Measurements from ENCODE around the gene DEPDC7.
"Not testable (repeated sequence)": the region's sequence is repeated elsewhere in the genome, so short reads cannot be mapped to it uniquely, and the experiment has no call there.

DEPDC7 gene

DNA sequence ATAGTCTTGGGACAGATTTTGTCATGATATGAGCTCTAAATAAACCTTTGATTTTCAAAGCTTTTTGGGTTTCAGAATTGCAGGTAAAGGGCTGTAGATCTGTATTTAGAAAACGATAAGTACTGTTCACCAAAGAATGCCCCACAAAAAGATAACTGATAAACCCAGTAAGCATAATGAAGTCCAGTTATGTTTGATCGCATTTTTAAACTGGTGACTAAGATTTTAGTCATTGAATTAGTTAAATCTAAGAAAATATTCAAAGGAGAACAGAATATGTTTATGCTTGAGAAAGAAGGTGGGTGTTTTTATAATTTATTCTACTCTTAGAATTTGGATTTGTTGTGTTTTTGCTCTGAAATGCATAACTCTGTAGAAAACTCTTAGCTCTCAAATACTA, 11.6 kb downstream of the DEPDC7 start:
- DNase-seq, result no peak

DNA sequence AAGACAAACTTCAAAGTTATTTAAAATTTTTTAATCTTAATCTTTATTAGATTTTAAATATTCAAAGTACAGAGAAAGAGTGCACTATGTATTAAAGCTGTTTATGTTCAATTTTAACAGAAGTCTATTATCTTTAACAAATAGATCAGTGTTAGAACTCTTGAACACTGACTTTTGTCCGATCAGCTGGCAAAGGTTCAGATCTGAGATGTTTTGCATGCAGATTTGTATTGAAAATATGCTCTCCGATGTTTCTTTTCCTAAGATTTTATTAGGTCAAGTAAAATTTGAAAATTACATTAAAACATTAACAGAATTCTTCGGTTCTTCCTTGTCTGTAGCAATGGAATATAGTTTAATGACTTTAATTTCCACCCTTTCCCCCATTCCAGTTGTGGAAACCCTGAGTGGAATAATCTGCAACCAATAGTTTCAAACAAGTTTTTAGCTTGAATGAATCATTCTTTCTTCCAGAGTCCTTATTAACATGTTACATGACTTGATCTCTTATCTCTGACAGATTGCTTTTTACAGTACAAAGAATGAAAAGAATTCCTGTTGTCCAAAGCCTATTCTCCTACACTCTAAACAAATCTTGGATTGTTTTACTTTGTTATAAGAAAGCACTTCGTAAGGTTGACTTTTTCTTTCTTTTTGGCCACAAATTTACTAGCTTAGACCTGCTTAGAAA, 12.3 kb downstream of the DEPDC7 start:
- peak; percentile 23 for DNase-seq

DNA sequence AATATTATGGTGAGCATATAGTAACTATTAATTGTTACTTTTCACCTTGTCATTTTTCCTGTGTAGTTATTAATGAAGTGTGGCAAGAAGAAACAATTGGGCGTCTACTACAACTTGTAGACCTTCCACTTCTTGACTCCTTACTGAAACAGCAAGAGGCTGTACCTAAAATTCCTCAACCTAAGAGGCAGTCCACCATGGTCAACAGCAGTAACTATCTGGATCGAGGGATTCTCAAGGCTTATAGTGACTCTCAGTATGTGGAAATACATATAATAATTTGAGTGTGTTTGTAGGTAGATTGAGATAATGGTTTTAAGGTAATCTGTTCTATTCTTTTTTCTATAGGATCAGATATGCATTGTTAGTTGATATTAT, 12.8 kb downstream of the DEPDC7 start:
- DNase-seq, result no peak

GRCh38 chr11:33029218-33029617, 13.5 kb downstream of the DEPDC7 start:
- not testable (repeated sequence) for DNase-seq

DNA sequence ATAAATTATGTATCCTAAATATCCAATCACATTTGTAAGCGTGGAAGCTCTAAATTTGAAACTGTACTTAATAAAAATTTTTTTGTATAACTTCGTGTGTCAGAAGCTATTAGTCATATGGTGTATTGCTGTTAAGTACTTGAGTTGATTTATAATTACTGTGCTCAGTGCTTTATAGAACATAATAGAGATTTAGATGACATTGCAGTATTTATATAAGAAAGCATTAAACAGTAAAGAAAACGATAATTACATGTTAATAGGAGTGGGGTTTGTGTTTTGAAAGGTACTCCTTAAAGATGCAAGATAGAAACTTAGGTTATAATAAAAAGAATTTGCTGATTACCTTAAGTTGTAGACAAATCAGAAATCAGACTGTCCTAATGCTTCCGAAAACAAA, 17.8 kb downstream of the DEPDC7 start:
- no peak for DNase-seq

DNA sequence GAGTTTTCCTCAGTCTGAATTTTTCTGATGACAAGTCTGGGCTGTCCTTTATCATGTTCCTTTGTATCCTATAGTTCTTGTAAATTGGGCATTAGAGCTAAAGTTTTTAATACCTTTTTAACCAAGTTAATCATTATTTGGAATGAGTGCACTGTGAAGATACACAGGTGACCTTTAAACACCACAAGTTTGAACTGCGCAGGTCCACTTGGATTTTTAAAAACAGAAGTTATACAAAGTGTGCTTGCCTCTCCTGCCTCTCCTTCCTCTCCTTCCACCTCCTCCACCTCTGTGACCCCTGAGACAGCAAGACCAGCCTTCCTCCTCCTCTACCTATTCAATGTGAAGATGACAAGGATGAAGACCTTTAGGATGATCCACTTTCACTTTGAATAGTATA, 19.3 kb downstream of the DEPDC7 start:
- DNase-seq, result no peak

DNA sequence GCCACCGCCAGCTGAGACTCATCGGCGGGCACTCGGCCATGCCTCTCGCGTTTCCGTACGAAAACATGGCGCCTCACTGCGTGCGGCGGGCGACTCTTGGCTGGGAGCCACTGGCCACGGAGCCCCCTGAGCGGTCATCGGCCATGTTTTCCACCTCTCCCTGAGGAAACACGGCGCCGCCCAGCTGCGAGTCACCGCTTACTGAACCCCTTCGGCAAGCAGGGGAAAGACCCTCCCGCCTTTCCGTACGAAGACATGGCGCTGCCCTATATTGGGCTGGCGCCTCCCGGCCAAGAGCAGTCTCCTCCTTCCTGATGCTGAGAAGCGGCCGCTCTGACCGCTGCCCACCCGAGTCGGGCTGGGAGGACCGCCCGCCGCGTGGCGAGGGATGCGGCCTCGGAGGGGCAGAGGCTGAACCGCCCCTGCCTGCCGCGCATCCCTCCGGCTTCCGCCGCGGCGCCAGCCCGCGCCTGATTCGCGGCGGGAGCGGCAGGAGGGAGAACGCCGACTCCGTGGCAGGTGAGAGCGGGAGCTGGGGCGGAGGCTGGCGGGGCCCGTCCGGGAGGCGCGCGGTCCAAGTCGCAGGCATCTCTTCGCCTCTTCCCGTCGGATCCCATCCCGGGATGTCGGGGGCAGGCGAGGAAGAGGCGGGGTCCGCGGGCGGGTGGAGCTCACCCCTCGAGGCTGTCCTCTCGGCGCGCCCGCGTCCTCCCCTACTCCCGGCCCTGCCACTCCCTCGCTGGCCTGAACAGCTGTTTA, 23.8 kb downstream of the DEPDC7 start, which contains the start of gene TCP11L1:
Gene TCP11L1, plus strand, starts transcription at position 299 of the 759 bp plus-strand sequence. CDS start 4,202 bp downstream, outside the sequence.
- DNase-seq, result peak; percentile 95

- peak; percentile 20 for DNase-seq
These were observed 24.6 kb downstream of the DEPDC7 start for GRCh38 chr11:33040033-33040861.

- DNase-seq, result no peak
These were observed 25.3 kb downstream of the DEPDC7 start for GRCh38 chr11:33040862-33041453.

- no peak for DNase-seq
These were observed 27.6 kb downstream of the DEPDC7 start for GRCh38 chr11:33043221-33043830.

DNA sequence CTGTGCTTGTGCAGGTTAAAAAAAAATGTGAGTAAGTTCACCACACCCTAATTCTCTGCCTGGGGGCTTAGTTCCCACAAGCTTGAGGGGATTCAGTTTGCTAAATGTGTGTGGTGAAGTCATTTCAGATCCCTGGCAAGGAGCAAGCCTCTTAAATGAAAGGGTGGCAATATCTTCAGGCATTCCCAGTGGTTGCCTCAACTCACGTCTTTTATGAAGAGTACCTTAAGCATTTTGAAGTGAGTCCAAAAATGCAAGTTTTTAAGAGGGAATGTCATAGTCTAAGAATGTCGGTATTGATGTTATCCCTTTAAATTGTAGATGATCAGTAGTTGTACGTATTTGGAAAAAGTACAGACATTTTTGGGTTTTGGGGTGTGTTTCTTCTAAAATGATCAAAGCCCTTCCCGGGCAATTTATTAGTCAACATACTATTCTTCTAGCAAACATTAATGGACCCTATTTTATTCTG, 28.6 kb downstream of the DEPDC7 start:
- peak; percentile 68 for DNase-seq

DNA sequence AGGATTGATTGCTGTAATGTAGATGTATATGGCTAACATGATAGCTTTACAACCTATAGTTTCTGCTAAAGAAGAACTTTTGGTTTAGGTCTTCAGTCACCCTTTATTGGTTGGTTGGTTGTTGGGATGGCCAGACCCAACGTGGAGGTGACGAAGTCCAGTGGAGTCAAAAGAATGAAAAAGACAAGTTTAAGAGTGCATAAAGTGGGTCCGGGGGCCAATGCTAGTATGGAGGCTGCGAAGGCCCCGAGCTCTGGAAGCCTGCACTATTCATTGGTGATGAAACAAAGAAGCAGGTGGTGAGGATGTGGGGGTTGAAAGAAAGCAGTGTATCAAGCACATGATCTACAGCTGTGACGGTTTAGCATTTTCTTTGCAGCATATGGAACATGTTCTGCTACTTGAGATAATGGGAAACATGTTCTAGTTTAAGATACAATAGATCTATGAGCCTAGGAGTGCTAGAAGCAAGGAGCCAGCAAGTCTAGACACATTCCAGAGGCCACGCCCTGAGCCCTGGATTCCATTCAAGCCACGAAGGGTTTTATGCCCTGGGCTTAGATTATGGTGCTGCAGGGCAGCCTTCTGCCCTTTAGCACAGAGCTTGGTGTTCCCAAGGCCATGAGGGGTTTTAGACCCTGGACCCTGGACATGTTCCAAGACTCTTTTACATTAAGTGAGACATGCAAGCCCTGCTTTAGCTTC, 30.0 kb downstream of the DEPDC7 start:
- DNase-seq, result peak; percentile 57

DNA sequence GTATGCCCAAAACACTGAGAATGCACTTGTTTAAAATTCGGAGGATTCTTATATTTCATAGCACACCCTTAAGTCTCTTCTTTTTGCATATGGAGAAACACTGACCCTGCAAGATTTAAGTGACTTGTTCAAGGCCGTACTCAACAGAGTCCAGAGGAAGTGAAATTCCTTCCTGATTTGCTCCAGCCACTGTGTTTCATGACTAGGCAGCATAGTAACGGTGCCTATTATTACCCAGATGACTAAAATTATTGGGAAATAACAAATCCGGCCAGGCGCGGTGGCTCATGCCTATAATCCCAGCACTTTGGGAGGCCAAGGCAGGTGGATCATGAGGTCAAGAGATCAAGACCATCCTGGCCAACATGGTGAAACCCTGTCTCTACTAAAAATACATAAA, 33.0 kb downstream of the DEPDC7 start:
- DNase-seq, result not testable (repeated sequence)

GRCh38 chr11:33049565-33050408, 34.1 kb downstream of the DEPDC7 start:
- DNase-seq, result not testable (repeated sequence)

- no peak for DNase-seq
These were observed 36.6 kb downstream of the DEPDC7 start for GRCh38 chr11:33052231-33052630.

DNA sequence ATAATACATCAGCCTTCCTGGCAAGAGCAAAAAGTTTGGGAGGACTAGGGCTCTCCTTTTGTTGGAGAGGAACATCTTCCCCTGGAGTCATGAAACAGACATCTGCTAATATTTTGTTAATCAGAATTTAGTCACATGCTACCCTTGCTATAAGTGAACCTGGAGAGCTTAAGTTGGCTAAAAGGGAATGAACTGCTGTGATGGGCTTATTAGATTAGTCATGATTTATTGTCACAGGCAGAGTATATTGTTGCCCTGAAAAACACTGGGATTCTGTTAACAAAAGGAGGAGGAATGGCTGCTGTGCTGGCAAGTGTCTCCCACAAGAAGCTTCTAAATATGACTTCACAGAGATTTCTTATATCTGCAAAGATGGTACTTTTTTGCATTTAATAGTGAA, 39.7 kb downstream of the DEPDC7 start:
- no peak for DNase-seq

DNA sequence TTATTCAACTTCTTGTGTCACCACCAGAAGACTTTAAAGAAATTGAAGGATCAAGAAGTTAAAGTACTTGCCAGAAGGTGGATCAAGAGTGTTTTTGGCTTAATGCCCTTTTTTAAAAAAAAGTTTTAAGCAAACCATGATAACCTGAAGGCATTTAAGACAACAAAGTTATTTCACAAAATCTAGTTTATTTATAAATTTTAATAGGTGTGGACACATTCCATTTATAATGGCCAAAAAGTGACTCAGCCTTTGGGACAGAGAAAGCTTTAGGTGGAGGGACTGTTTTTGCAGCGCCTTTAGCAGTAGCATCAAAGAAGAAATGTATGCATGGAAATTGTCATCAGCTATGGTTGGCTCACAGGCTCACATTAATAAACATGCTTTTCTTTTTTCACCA, 41.6 kb downstream of the DEPDC7 start:
- DNase-seq, result no peak

DNA sequence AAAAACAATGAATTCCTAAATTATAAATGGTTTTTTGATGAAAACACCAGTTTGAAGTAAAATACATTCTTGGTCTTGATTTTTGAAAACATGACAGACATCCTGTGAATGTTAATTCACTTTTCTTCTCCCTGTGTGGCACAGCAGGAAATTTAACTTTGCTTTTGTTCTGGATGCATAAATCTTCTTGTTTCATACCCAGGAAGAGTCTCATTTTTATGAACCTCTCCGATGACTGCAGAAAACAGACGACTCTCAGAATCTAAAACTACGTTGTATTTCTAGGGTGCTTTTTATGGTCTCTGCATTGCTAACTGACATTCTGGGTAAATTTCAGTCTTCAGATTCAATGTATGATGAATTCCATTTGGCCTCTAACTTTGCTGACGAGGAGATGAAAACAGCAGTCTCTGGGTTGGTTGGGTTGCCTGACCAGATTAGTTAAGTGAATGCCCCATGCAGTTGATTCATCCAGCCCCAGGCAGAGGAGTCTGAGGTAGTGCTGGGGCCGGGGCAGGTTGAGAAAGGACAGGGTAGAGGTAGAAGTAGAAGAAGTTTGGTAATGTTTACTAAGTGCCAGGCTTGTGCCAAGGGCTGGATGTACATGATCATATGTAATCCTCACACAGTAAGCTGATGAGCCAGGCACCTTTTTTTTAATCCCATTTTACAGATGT, 43.8 kb downstream of the DEPDC7 start:
- DNase-seq, result no peak

DNA sequence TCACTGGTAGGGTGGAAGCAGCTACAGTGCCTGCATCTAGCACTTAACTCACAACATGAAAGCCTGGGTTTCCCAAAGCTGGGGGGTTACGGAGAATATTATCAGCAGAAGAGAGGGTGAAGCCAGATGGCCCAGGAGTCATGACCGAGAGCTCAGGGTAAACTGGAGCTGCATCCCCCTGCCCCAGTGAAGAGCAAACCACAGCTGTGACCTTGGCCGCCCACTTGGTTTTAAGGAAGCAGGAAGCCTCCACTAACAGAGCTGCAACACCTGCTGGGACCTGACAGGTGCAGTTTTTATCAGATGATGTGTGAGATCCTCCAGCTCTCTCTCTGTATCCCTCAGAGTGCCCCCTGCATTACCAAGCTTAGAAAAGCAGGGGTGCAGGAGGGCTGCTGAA, 44.6 kb downstream of the DEPDC7 start:
- DNase-seq, result no peak

GRCh38 chr11:33062137-33062536, 46.5 kb downstream of the DEPDC7 start:
- peak; percentile 13 for DNase-seq

All from fibroblast of upper back skin (primary cell).